ENCODE data around the gene FLT3LG. TPM values are rescaled to one million over a fixed set of nuclear protein-coding genes. Genes with fewer than 3 reads are reported as not detected.

The FLT3LG gene
- total and polyA plus RNA-seq, 9 of the 15 experiments (the other 6 are each of a cell fraction or from before 2014, with no cell fraction given): 0.31 to 6.4 (median 1.1) TPM

DNA sequence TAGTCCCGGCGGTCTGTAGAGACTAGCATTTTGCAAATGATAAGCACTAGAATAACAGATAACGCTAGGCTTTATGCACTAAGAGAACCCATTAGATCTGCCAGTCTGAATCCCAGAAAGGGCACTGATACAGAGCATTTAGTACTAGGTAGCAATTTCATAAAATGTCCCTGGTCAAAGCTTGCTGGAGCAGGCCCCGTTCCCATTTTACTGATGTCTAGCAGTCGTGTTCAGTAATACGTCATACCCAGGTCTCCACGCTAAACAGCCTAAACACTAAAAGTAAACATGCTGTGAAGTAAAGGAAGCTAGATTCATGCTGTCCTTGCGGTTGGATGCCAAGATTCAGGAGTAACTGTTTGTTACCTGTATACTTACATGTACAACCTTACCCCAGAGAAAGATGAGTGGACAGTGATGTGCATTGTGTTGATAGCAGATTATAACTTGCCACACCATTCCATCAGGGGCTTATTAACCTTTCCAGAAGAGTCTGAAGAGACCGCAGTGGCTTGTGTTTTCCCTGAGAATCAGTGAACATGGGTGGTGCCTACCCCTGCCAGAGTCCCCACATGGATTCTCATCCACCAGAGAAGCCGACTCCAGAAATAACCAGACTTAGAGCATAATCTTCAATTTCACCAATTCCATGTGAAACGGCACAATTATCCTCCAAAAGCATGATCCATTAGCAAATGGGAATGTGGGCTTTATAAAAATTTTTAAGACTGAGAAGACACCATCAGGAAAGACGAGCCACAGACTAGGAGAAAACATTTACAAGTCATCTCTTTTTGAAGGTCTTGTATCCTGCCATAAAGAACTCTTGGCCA, 18.8 kb downstream of the FLT3LG start (continued):
- TF ChIP-seq VEZF1 (CRISPR knock-in tag; IDR thresholded peaks at IDR 0.05): no peak
- TF ChIP-seq FOXP1 (CRISPR knock-in tag; IDR thresholded peaks at IDR 0.05): no peak
- TF ChIP-seq SP2 (IDR thresholded peaks at IDR 0.05; ENCODE audit: extremely low read depth, low read depth, low read length, poor library complexity, severe bottlenecking): no peak
- no peak for TF ChIP-seq SIX5 (IDR thresholded peaks at IDR 0.05; ENCODE audit: borderline replicate concordance in 1 of 2, insufficient read depth in 1 of 2, low read depth in 1 of 2, low read length in 2 of 2)
- TF ChIP-seq MNT (conservative IDR thresholded peaks at IDR 0.05): peak; percentile 2 to 40; a peak in 1 of 4 replicates
- TF ChIP-seq SAP30 (IDR thresholded peaks at IDR 0.05; ENCODE audit: borderline replicate concordance, insufficient read depth, low read depth, low read length, poor library complexity, severe bottlenecking): no peak
- no peak for TF ChIP-seq ZNF639 (CRISPR knock-in tag; conservative IDR thresholded peaks at IDR 0.05 in 1 of 2, IDR thresholded peaks at IDR 0.05 in 1 of 2)
- no peak for TF ChIP-seq CBX8 (IDR thresholded peaks at IDR 0.05; ENCODE audit: borderline replicate concordance, extremely low read depth, low read depth, low read length, poor library complexity, severe bottlenecking)
- no peak; the same call in 1 of the 2 replicates for TF ChIP-seq NCOA6 (IDR thresholded peaks at IDR 0.05)
- TF ChIP-seq, protein P1, sequence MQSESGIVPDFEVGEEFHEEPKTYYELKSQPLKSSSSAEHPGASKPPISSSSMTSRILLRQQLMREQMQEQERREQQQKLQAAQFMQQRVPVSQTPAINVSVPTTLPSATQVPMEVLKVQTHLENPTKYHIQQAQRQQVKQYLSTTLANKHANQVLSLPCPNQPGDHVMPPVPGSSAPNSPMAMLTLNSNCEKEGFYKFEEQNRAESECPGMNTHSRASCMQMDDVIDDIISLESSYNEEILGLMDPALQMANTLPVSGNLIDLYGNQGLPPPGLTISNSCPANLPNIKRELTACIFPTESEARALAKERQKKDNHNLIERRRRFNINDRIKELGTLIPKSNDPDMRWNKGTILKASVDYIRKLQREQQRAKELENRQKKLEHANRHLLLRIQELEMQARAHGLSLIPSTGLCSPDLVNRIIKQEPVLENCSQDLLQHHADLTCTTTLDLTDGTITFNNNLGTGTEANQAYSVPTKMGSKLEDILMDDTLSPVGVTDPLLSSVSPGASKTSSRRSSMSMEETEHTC (IDR thresholded peaks at IDR 0.05): no peak
- TF ChIP-seq KLF6 (CRISPR knock-in tag; IDR thresholded peaks at IDR 0.05; ENCODE audit: borderline replicate concordance): no peak
- TF ChIP-seq L3MBTL2 (IDR thresholded peaks at IDR 0.05): no peak
- TF ChIP-seq TCF7 (IDR thresholded peaks at IDR 0.05; ENCODE audit: borderline replicate concordance): no peak
- no peak for TF ChIP-seq ZNF217 (CRISPR knock-in tag; IDR thresholded peaks at IDR 0.05)
- no peak for TF ChIP-seq MYBL2 (IDR thresholded peaks at IDR 0.05; ENCODE audit: low read depth)
- TF ChIP-seq MYBL2 (CRISPR knock-in tag; IDR thresholded peaks at IDR 0.05; ENCODE audit: borderline replicate concordance): no peak
- no peak for TF ChIP-seq FOSL1 (tag; conservative IDR thresholded peaks at IDR 0.05)
- no peak for TF ChIP-seq RFX5 (IDR thresholded peaks at IDR 0.05; ENCODE audit: low read depth, low read length)
- TF ChIP-seq RNF2 (IDR thresholded peaks at IDR 0.05): no peak
- no peak for TF ChIP-seq ESRRA (IDR thresholded peaks at IDR 0.05; ENCODE audit: borderline replicate concordance, low read depth)
- no peak for TF ChIP-seq HDAC1 (IDR thresholded peaks at IDR 0.05)
